OCI-LY7 (cell line): ENCODE data around the gene MLLT10. TPM values are rescaled to one million over a fixed set of nuclear protein-coding genes. Genes with fewer than 3 reads are reported as not detected.

Source experiments
- BruUV-seq: library from RNA; stranded (reverse); fragments of 400-500 nt; replicated peaks from 2 replicates; lab custom pipeline; 2021; lab: Mats Ljungman, UMichigan
- CTCF ChIA-PET: fragments of 300-600 bp; sonication (Branson Sonifier 250); formaldehyde crosslinking; loops from one replicate; lab custom pipeline; 2022; ENCODE audit warnings: antibody characterized with exemption; ENCODE audit not compliant: unreplicated experiment; lab: Charles Lee
- POLR2A ChIA-PET: fragments of 300-600 bp; sonication (Branson Sonifier 250); formaldehyde crosslinking; loops from one replicate; lab custom pipeline; 2022; ENCODE audit warnings: antibody characterized with exemption; lab: Charles Lee
- DNase-seq: peaks from one replicate; pipeline ENCODE4 v3.0.0-alpha.2; 2015; ENCODE audit warnings: low spot score
- H2AFZ ChIP-seq: fragments of 200-600 bp; sonication (generic), shearing (Covaris generic); 2 replicates; pipeline ENCODE4 v1.6.1; 2014; ENCODE audit warnings: mild to moderate bottlenecking, antibody characterized with exemption, low read length, moderate library complexity
- H3K27ac ChIP-seq: fragments of 200-600 bp; sonication (generic); 2 replicates; pipeline ENCODE4 v1.5.1; 2014; ENCODE audit warnings: mixed run types, low read depth, mild to moderate bottlenecking, moderate library complexity, low read length, inconsistent platforms; ENCODE audit not compliant: poor library complexity, severe bottlenecking
- H3K36me3 ChIP-seq: fragments of 200-600 bp; sonication (generic); 2 replicates; pipeline ENCODE4 v1.6.1; 2014; ENCODE audit warnings: mild to moderate bottlenecking, antibody characterized with exemption, low read length, moderate library complexity, mixed read lengths; ENCODE audit not compliant: insufficient read depth
- H3K4me1 ChIP-seq: fragments of 200-600 bp; sonication (generic); 2 replicates; pipeline ENCODE4 v1.5.1; 2014; ENCODE audit warnings: mild to moderate bottlenecking, low read length; ENCODE audit not compliant: insufficient read depth, poor library complexity, severe bottlenecking
- H3K4me2 ChIP-seq: fragments of 200-600 bp; sonication (generic); 2 replicates; pipeline ENCODE4 v1.6.1; 2014; ENCODE audit warnings: mild to moderate bottlenecking, low read length
- H3K4me3 ChIP-seq: fragments of 200-600 bp; sonication (generic); 2 replicates; pipeline ENCODE4 v1.5.1; 2014; ENCODE audit warnings: mild to moderate bottlenecking, low read depth, low read length; ENCODE audit not compliant: poor library complexity, severe bottlenecking
- H3K79me2 ChIP-seq: fragments of 200-600 bp; sonication (generic); 2 replicates; pipeline ENCODE4 v1.6.1; 2016; ENCODE audit warnings: low read depth, mild to moderate bottlenecking, low read length, moderate library complexity, mixed read lengths; ENCODE audit not compliant: insufficient read depth
- H3K9me2 ChIP-seq: fragments of 200-600 bp; sonication (generic); 2 replicates; pipeline ENCODE4 v1.6.1; 2016; ENCODE audit warnings: mild to moderate bottlenecking, low read length, mixed read lengths; ENCODE audit not compliant: insufficient read depth
- H3K9me3 ChIP-seq: fragments of 200-600 bp; sonication (generic); 2 replicates; pipeline ENCODE4 v1.6.1; 2014; ENCODE audit warnings: mild to moderate bottlenecking, mixed run types, low read length, mixed read lengths
- H4K20me1 ChIP-seq: fragments of 200-600 bp; sonication (generic); 2 replicates; pipeline ENCODE4 v1.6.1; 2014; ENCODE audit warnings: mild to moderate bottlenecking, antibody characterized with exemption, low read length, moderate library complexity, mixed read lengths; ENCODE audit not compliant: insufficient read depth
- EZH2phosphoT487 ChIP-seq: fragments of 200-600 bp; sonication (generic); IDR thresholded peaks from 2 replicates; pipeline ENCODE4 v1.6.1; 2018; ENCODE audit warnings: low read depth, borderline replicate concordance, mild to moderate bottlenecking, mixed run types, antibody characterized with exemption, low read length, moderate library complexity, mixed read lengths
- intact Hi-C: fragments of 100-400 bp; cut with micrococcal nuclease; formaldehyde crosslinking; loops from one replicate; pipeline ENCODE4 v1.10.0; 2022; ENCODE audit not compliant: unreplicated experiment
- total RNA-seq, 2 experiments: library from RNA; depleted of rRNA in 1 of 2; stranded (reverse); fragments of >200 nt in 1 of 2; shearing (Covaris generic) in 1 of 2; gene quantifications; 2 replicates each; pipeline ENCODE4 v1.2.3, GENCODE V29; 2014 to 2022
- TF ChIP-seq, protein P1 (sequence below): fragments of 200-600 bp; sonication (generic); conservative IDR thresholded peaks from 2 replicates; pipeline ENCODE4 v1.5.1; 2014; ENCODE audit warnings: mild to moderate bottlenecking, antibody characterized with exemption, low read length, moderate library complexity, mixed read lengths

Gene MLLT10
- total RNA-seq, 2 experiments from 2014 or later = 68.4 to 74.0 TPM

GRCh38 chr10:21509341-21510240 is 24.4 kb upstream of the MLLT10 start:
- no peak for DNase-seq
- Histone ChIP-seq H3K79me2 (no peaks in the 10 kb centered on the region), H3K4me1 (no peaks in the 10 kb centered on the region), H3K9me3 (no peaks in the 10 kb centered on the region), H3K36me3 (no peaks in the 10 kb centered on the region), H3K27ac (no peak overlapping the region), H2AFZ (no peak overlapping the region), H3K9me2 (no peaks in the 10 kb centered on the region), H3K4me2 (no peak overlapping the region), H3K4me3 (no peak overlapping the region), H4K20me1 (no peaks in the 10 kb centered on the region)
- ChIA-PET CTCF (no interaction called here), POLR2A (interaction anchor here (0.6 kb wide), 1 partner anchor 649 kb away, joined by 4 read pairs; no protein-coding TSS in a partner anchor)
- BruUV-seq = no TSS peak
- TF ChIP-seq, protein P1, sequence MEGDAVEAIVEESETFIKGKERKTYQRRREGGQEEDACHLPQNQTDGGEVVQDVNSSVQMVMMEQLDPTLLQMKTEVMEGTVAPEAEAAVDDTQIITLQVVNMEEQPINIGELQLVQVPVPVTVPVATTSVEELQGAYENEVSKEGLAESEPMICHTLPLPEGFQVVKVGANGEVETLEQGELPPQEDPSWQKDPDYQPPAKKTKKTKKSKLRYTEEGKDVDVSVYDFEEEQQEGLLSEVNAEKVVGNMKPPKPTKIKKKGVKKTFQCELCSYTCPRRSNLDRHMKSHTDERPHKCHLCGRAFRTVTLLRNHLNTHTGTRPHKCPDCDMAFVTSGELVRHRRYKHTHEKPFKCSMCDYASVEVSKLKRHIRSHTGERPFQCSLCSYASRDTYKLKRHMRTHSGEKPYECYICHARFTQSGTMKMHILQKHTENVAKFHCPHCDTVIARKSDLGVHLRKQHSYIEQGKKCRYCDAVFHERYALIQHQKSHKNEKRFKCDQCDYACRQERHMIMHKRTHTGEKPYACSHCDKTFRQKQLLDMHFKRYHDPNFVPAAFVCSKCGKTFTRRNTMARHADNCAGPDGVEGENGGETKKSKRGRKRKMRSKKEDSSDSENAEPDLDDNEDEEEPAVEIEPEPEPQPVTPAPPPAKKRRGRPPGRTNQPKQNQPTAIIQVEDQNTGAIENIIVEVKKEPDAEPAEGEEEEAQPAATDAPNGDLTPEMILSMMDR = no peak
- TF ChIP-seq EZH2phosphoT487 = no peak
- intact Hi-C loops = no loop called here

- Histone ChIP-seq H2AFZ (no peak overlapping the region), H3K9me3 (no peaks in the 10 kb centered on the region), H3K9me2 (no peaks in the 10 kb centered on the region), H3K4me3 (no peak overlapping the region), H3K4me2 (no peak overlapping the region), H3K4me1 (no peaks in the 10 kb centered on the region), H3K79me2 (no peaks in the 10 kb centered on the region), H3K36me3 (no peaks in the 10 kb centered on the region), H4K20me1 (no peaks in the 10 kb centered on the region), H3K27ac (no peak overlapping the region)
- no peak for DNase-seq
- ChIA-PET CTCF (no interaction called here), POLR2A (interaction anchor here (0.7 to 1.0 kb wide), 2 partner anchors 10 to 163 kb away, joined by 3 to 4 read pairs; no protein-coding TSS in a partner anchor)
- TF ChIP-seq, protein P1 = no peak
- no TSS peak for BruUV-seq
- intact Hi-C loops = no loop called here
Observed at GRCh38 chr10:21510241-21511094, 23.6 kb upstream of the MLLT10 start.
